ENCODE data around the gene NOX3. TPM values are rescaled to one million over a fixed set of nuclear protein-coding genes. Genes with fewer than 3 reads are reported as not detected.

NOX3 gene
- total RNA-seq, 3 donors from 2014 or later: not detected

GRCh38 chr6:155424181-155424580 is 31.5 kb downstream of the NOX3 start:
- intact Hi-C loops (cut with DNase I, micrococcal nuclease): no loop called here
- Histone ChIP-seq H3K4me1 (ENCODE audit: low read depth) (no peaks in the 10 kb centered on the region), H3K9me3 (no peaks in the 10 kb centered on the region), H3K36me3 (ENCODE audit: low read depth) (no peaks in the 10 kb centered on the region), H3K4me3 (no peak overlapping the region)
- ATAC-seq: no peak
- TF ChIP-seq, protein P1, sequence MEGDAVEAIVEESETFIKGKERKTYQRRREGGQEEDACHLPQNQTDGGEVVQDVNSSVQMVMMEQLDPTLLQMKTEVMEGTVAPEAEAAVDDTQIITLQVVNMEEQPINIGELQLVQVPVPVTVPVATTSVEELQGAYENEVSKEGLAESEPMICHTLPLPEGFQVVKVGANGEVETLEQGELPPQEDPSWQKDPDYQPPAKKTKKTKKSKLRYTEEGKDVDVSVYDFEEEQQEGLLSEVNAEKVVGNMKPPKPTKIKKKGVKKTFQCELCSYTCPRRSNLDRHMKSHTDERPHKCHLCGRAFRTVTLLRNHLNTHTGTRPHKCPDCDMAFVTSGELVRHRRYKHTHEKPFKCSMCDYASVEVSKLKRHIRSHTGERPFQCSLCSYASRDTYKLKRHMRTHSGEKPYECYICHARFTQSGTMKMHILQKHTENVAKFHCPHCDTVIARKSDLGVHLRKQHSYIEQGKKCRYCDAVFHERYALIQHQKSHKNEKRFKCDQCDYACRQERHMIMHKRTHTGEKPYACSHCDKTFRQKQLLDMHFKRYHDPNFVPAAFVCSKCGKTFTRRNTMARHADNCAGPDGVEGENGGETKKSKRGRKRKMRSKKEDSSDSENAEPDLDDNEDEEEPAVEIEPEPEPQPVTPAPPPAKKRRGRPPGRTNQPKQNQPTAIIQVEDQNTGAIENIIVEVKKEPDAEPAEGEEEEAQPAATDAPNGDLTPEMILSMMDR (IDR thresholded peaks at IDR 0.05): no peak
- no peak for DNase-seq

DNA sequence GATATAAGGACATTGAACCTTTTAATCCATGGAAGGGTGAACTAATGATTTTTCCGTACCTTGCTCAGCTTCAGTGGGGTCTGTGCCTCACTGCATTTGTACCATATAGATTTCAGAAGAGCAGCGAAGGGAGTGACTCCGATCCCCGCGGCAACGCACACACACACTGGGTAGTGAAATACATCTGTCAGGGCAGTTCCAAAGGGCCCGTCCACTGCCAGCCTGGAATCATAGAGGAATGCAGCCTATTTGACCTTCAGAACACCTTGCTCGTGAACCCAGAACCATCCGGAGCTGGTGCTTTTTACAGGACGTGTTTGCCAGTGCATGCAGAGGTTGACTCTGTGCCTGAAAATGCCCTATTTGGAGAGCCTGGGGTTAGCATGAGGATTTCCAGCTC is 33.0 kb downstream of the NOX3 start:
- Histone ChIP-seq H3K4me1 (ENCODE audit: low read depth) (no peaks in the 10 kb centered on the region), H3K9me3 (no peaks in the 10 kb centered on the region), H3K4me3 (no peak overlapping the region), H3K36me3 (ENCODE audit: low read depth) (no peaks in the 10 kb centered on the region)
- TF ChIP-seq, protein P1 (IDR thresholded peaks at IDR 0.05): no peak
- ATAC-seq (no peak), DNase-seq (no peak)
- intact Hi-C loops (cut with DNase I, micrococcal nuclease): no loop called here

GRCh38 chr6:155420492-155420891 is 35.1 kb downstream of the NOX3 start:
- no peak for DNase-seq
- no peak for ATAC-seq
- intact Hi-C loops (cut with DNase I, micrococcal nuclease): no loop called here
- Histone ChIP-seq H3K4me3 (no peak overlapping the region), H3K9me3 (no peaks in the 10 kb centered on the region), H3K4me1 (ENCODE audit: low read depth) (no peaks in the 10 kb centered on the region), H3K36me3 (ENCODE audit: low read depth) (no peaks in the 10 kb centered on the region)
- TF ChIP-seq, protein P1 (IDR thresholded peaks at IDR 0.05): no peak

DNA sequence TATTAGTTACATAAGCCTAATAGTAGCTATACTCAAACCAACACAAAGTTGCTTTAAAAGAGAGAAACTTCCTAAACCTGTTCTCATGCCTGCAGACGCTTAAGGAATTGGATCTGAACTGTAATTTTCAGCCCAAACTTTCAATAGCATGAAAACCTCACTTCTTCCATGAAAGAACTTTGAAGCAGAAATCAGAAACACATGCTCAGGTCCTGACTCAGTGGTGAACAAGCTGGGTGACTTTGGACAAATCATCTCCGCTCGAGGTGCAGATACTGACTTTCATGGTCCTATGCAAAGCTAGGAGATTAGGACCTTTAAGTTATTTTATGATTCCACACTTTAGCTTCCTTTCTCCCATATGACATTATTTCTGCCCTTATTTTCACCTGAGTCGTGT is 36.5 kb downstream of the NOX3 start:
- TF ChIP-seq, protein P1 (IDR thresholded peaks at IDR 0.05): no peak
- Histone ChIP-seq H3K4me1 (ENCODE audit: low read depth) (no peaks in the 10 kb centered on the region), H3K4me3 (no peak overlapping the region), H3K9me3 (no peaks in the 10 kb centered on the region), H3K36me3 (ENCODE audit: low read depth) (no peaks in the 10 kb centered on the region)
- DNase-seq: no peak
- ATAC-seq: no peak
- intact Hi-C loops (cut with DNase I, micrococcal nuclease): no loop called here

- peak; percentile 66 for ATAC-seq
- peak in 1 of 3 donors; percentile 32 for DNase-seq
Observed at GRCh38 chr6:155418017-155418761, 37.5 kb downstream of the NOX3 start.

More at GRCh38 chr6:155418017-155418761, 37.5 kb downstream of the NOX3 start:
- Histone ChIP-seq H3K36me3 (ENCODE audit: low read depth) (no peaks in the 10 kb centered on the region), H3K4me1 (ENCODE audit: low read depth) (no peaks in the 10 kb centered on the region), H3K4me3 (no peak overlapping the region), H3K9me3 (no peaks in the 10 kb centered on the region)
- TF ChIP-seq, protein P1 (IDR thresholded peaks at IDR 0.05): no peak
- intact Hi-C loops (cut with DNase I, micrococcal nuclease): no loop called here
